KMS-11 (cell line): ENCODE data around the gene ECD.

Experiments used
- H2AFZ ChIP-seq: fragments of 200-600 bp; sonication (generic); 2 replicates; pipeline ENCODE4 v1.6.1; 2016; ENCODE audit warnings: antibody characterized with exemption, mixed run types, low read depth
- H3K27ac ChIP-seq: fragments of 200-600 bp; sonication (generic); 2 replicates; pipeline ENCODE4 v1.6.1; 2016; ENCODE audit warnings: mild to moderate bottlenecking, mixed run types
- H3K27me3 ChIP-seq: fragments of 200-600 bp; sonication (generic); 2 replicates; pipeline ENCODE4 v1.6.1; 2017; ENCODE audit warnings: mild to moderate bottlenecking, low read depth, mixed run types, moderate library complexity; ENCODE audit not compliant: insufficient read depth
- H3K36me3 ChIP-seq: fragments of 200-600 bp; sonication (generic); 2 replicates; pipeline ENCODE4 v1.6.1; 2017; ENCODE audit warnings: mild to moderate bottlenecking, mixed run types; ENCODE audit not compliant: insufficient read depth
- H3K4me1 ChIP-seq: fragments of 200-600 bp; sonication (generic); 2 replicates; pipeline ENCODE4 v1.6.1; 2016; ENCODE audit warnings: mild to moderate bottlenecking, low read depth, mixed run types; ENCODE audit not compliant: poor library complexity, severe bottlenecking
- H3K4me2 ChIP-seq: fragments of 200-600 bp; sonication (generic); 2 replicates; pipeline ENCODE4 v1.7.0; 2016; ENCODE audit warnings: mild to moderate bottlenecking, mixed run types
- H3K4me3 ChIP-seq: fragments of 200-600 bp; sonication (generic); IDR thresholded peaks from 2 replicates; pipeline ENCODE4 v1.6.1; 2017; ENCODE audit warnings: low read depth, low read length, mixed read lengths; ENCODE audit not compliant: insufficient read depth
- H3K79me2 ChIP-seq: fragments of 200-600 bp; sonication (generic); 2 replicates; pipeline ENCODE4 v1.6.1; 2016; ENCODE audit warnings: low read depth, mixed run types; ENCODE audit not compliant: insufficient read depth
- H3K9ac ChIP-seq: fragments of 200-600 bp; sonication (generic); 2 replicates; pipeline ENCODE4 v1.6.1; 2016; ENCODE audit warnings: mild to moderate bottlenecking, mixed run types
- H4K20me1 ChIP-seq: fragments of 200-600 bp; sonication (generic); 2 replicates; pipeline ENCODE4 v1.6.1; 2016; ENCODE audit warnings: mild to moderate bottlenecking, mixed run types; ENCODE audit not compliant: insufficient read depth
- CTCF ChIP-seq: fragments of 200-600 bp; sonication (generic); conservative IDR thresholded peaks from 2 replicates; pipeline ENCODE4 v1.6.1; 2017; ENCODE audit warnings: low read depth, mild to moderate bottlenecking, antibody characterized with exemption, low read length, moderate library complexity, mixed read lengths

The ECD gene

GRCh38 chr10:73209705-73210104 lies 41.9 kb upstream of the ECD start:
- Histone ChIP-seq H3K9ac (no peak overlapping the region), H3K4me3 (no peak overlapping the region), H3K4me2 (no peak overlapping the region), H3K36me3 (no peaks in the 10 kb centered on the region), H4K20me1 (no peaks in the 10 kb centered on the region), H3K27ac (no peak overlapping the region), H3K4me1 (no peaks in the 10 kb centered on the region), H3K27me3 (no peaks in the 10 kb centered on the region), H3K79me2 (no peaks in the 10 kb centered on the region), H2AFZ (no peak overlapping the region)
- no peak for TF ChIP-seq CTCF

- TF ChIP-seq CTCF = no peak
- H3K4me1 ChIP-seq = no peaks in the 10 kb centered on the region
- H3K27ac ChIP-seq = no peak overlapping the region
- no peak overlapping the region for H3K9ac ChIP-seq
- H3K27me3 ChIP-seq = no peaks in the 10 kb centered on the region
- no peak overlapping the region for H3K4me2 ChIP-seq
- H4K20me1 ChIP-seq = no peaks in the 10 kb centered on the region
- no peaks in the 10 kb centered on the region for H3K36me3 ChIP-seq
- H2AFZ ChIP-seq = no peak overlapping the region
- H3K79me2 ChIP-seq = no peaks in the 10 kb centered on the region
- H3K4me3 ChIP-seq = no peak overlapping the region
These were observed 40.1 kb upstream of the ECD start for GRCh38 chr10:73207883-73208282.

GRCh38 chr10:73206385-73206784 lies 38.6 kb upstream of the ECD start:
- TF ChIP-seq CTCF = no peak
- no peaks in the 10 kb centered on the region for H4K20me1 ChIP-seq
- H3K4me1 ChIP-seq = no peaks in the 10 kb centered on the region
- no peaks in the 10 kb centered on the region for H3K36me3 ChIP-seq
- H3K27me3 ChIP-seq = no peaks in the 10 kb centered on the region
- no peak overlapping the region for H2AFZ ChIP-seq
- no peak overlapping the region for H3K9ac ChIP-seq
- no peak overlapping the region for H3K4me2 ChIP-seq
- no peaks in the 10 kb centered on the region for H3K79me2 ChIP-seq
- H3K27ac ChIP-seq = no peak overlapping the region
- H3K4me3 ChIP-seq = no peak overlapping the region

- TF ChIP-seq CTCF = no peak
- no peak overlapping the region for H3K27ac ChIP-seq
- no peak overlapping the region for H2AFZ ChIP-seq
- no peak overlapping the region for H3K4me3 ChIP-seq
- no peaks in the 10 kb centered on the region for H4K20me1 ChIP-seq
- no peaks in the 10 kb centered on the region for H3K36me3 ChIP-seq
- no peak overlapping the region for H3K4me2 ChIP-seq
- H3K9ac ChIP-seq = no peak overlapping the region
- no peaks in the 10 kb centered on the region for H3K79me2 ChIP-seq
- H3K27me3 ChIP-seq = no peaks in the 10 kb centered on the region
- H3K4me1 ChIP-seq = no peaks in the 10 kb centered on the region
These were observed 38.1 kb upstream of the ECD start for GRCh38 chr10:73205890-73206289.

GRCh38 chr10:73205081-73205480 lies 37.3 kb upstream of the ECD start:
- H2AFZ ChIP-seq = no peak overlapping the region
- H3K9ac ChIP-seq = no peak overlapping the region
- H3K4me2 ChIP-seq = no peak overlapping the region
- TF ChIP-seq CTCF = no peak
- H3K27me3 ChIP-seq = no peaks in the 10 kb centered on the region
- no peaks in the 10 kb centered on the region for H3K36me3 ChIP-seq
- H4K20me1 ChIP-seq = no peaks in the 10 kb centered on the region
- no peaks in the 10 kb centered on the region for H3K79me2 ChIP-seq
- no peak overlapping the region for H3K4me3 ChIP-seq
- H3K27ac ChIP-seq = no peak overlapping the region
- no peaks in the 10 kb centered on the region for H3K4me1 ChIP-seq
